ENCODE measurements around the gene PISD. TPM values are rescaled to one million over a fixed set of nuclear protein-coding genes. Genes with fewer than 3 reads are reported as not detected.
A peak's percentile ranks its signal among the peaks of the same experiment; 100 is the strongest.

Gene PISD
- total RNA-seq, 2 donors from 2014 or later, result 32.9 to 35.5 TPM

- intact Hi-C loops (cut with DNase I, micrococcal nuclease), result no loop called here
- DNase-seq (peak in 1 of 2 donors; percentile 39), ATAC-seq (peak; percentile 98)
These were observed 72.9 kb downstream of the PISD start for GRCh38 chr22:31588970-31589675.

- DNase-seq, result no peak
- no peak for ATAC-seq
- intact Hi-C loops (cut with DNase I, micrococcal nuclease), result no loop called here
These were observed 75.7 kb downstream of the PISD start for GRCh38 chr22:31586137-31586920.

GRCh38 chr22:31585161-31585859 is 76.7 kb downstream of the PISD start:
- ATAC-seq, result no peak
- intact Hi-C loops (cut with DNase I, micrococcal nuclease), result no loop called here
- no peak for DNase-seq

- intact Hi-C loops (cut with DNase I, micrococcal nuclease), result no loop called here
- ATAC-seq, result no peak
- DNase-seq, result no peak
These were observed 77.2 kb downstream of the PISD start for GRCh38 chr22:31584804-31585160.

GRCh38 chr22:31583861-31584485 is 78.0 kb downstream of the PISD start:
- ATAC-seq, result no peak
- DNase-seq, result no peak
- intact Hi-C loops (cut with DNase I, micrococcal nuclease), result no loop called here

GRCh38 chr22:31579835-31580242 is 82.2 kb downstream of the PISD start:
- intact Hi-C loops (cut with DNase I, micrococcal nuclease), result no loop called here
- peak; percentile 90 for ATAC-seq
- DNase-seq, result no peak

GRCh38 chr22:31578171-31578570 is 83.8 kb downstream of the PISD start:
- no peak for ATAC-seq

GRCh38 chr22:31577711-31578110 is 84.3 kb downstream of the PISD start:
- intact Hi-C loops (cut with DNase I, micrococcal nuclease), result no loop called here

More at GRCh38 chr22:31578171-31578570, 83.8 kb downstream of the PISD start:
- no peak for DNase-seq
- intact Hi-C loops (cut with DNase I, micrococcal nuclease), result no loop called here

GRCh38 chr22:31575190-31575589 is 86.8 kb downstream of the PISD start:
- intact Hi-C loops (cut with DNase I, micrococcal nuclease), result no loop called here
- ATAC-seq, result no peak
- no peak for DNase-seq

More at GRCh38 chr22:31577711-31578110, 84.3 kb downstream of the PISD start:
- no peak for ATAC-seq
- no peak for DNase-seq

- no peak for DNase-seq
- intact Hi-C loops (cut with DNase I, micrococcal nuclease), result no loop called here
- no peak for ATAC-seq
These were observed 87.9 kb downstream of the PISD start for GRCh38 chr22:31574055-31574670.

- DNase-seq (no peak), ATAC-seq (no peak)
- intact Hi-C loops (cut with DNase I, micrococcal nuclease), result no loop called here
These were observed 89.1 kb downstream of the PISD start for GRCh38 chr22:31572939-31573338.

GRCh38 chr22:31569126-31569525 is 92.9 kb downstream of the PISD start:
- intact Hi-C loops (cut with DNase I, micrococcal nuclease), result no loop called here
- ATAC-seq (no peak), DNase-seq (no peak)

Small RNAs within 50 kb of the gene (microRNA-seq; reads per million reads assigned to microRNA genes)
- 0 reads per million in 2 donors for gene MIR7109

Other genes with a start within 250 kb of the PISD start
- gene EIF4ENIF1, start 172.4 kb downstream of the PISD start, total RNA-seq, result 10 to 100 TPM; 27.1 to 27.3 TPM
- gene SFI1, start 165.7 kb downstream of the PISD start, total RNA-seq, result 10 to 100 TPM; 39.9 to 40.3 TPM
- gene PRR14L, start 87.9 kb upstream of the PISD start, total RNA-seq, result 10 to 100 TPM; 68.5 to 69.6 TPM
- gene DEPDC5, start 91.8 kb upstream of the PISD start, total RNA-seq, result 10 to 100 TPM; 38.1 to 54.5 TPM